IMR-90 (cell line): ENCODE data around the gene TMEM161B. TPM values are rescaled to one million over a fixed set of nuclear protein-coding genes. Genes with fewer than 3 reads are reported as not detected.

ENCODE experiments used
- ATAC-seq: fragments of 200-7000 bp; cut with Tn5 transposase; 2 replicates; pipeline ENCODE4 v1.9.1; 2020; ENCODE audit warnings: low read depth, mild to moderate bottlenecking, moderate library complexity
- BruUV-seq: library from RNA; stranded (reverse); fragments of 400-500 nt; replicated peaks from 2 replicates; lab custom pipeline; 2021; lab: Mats Ljungman, UMichigan
- CTCF ChIA-PET: fragments of 300-600 bp; formaldehyde crosslinking; extraction: SDS; loops from one replicate; lab custom pipeline; 2021; ENCODE audit warnings: antibody characterized with exemption; lab: Yijun Ruan, JAX
- POLR2A ChIA-PET: fragments of 300-600 bp; sonication (Branson Sonifier 250); formaldehyde crosslinking; loops from one replicate; lab custom pipeline; 2022; ENCODE audit warnings: antibody characterized with exemption; ENCODE audit not compliant: unreplicated experiment; lab: Charles Lee
- DNase-seq: peaks from one replicate; pipeline ENCODE4 v3.0.0; 2013
- H2AFZ ChIP-seq: replicated peaks from 2 replicates; pipeline ENCODE3; 2013; ENCODE audit warnings: low read length, mild to moderate bottlenecking; ENCODE audit not compliant: poor library complexity
- H2AK5ac ChIP-seq: 2 replicates; pipeline ENCODE4 v1.6.1; 2013; ENCODE audit warnings: low read depth, low read length, inconsistent platforms
- H2AK9ac ChIP-seq: replicated peaks from 2 replicates; pipeline ENCODE3; 2013; ENCODE audit warnings: mild to moderate bottlenecking, low read depth, low read length, moderate library complexity; ENCODE audit not compliant: poor library complexity
- H2BK120ac ChIP-seq: 2 replicates; pipeline ENCODE4 v1.6.1; 2013; ENCODE audit warnings: low read depth, low read length, inconsistent platforms
- H2BK15ac ChIP-seq: 3 replicates; pipeline ENCODE4 v1.6.1; 2013; ENCODE audit warnings: low read depth, low read length, inconsistent platforms
- H2BK20ac ChIP-seq: 2 replicates; pipeline ENCODE4 v1.6.1; 2013; ENCODE audit warnings: low read depth, mild to moderate bottlenecking, inconsistent platforms, low read length, moderate library complexity
- H2BK5ac ChIP-seq: 2 replicates; pipeline ENCODE4 v1.6.1; 2013; ENCODE audit warnings: mild to moderate bottlenecking, low read depth, low read length, inconsistent platforms; ENCODE audit not compliant: poor library complexity, severe bottlenecking
- H3K14ac ChIP-seq: replicated peaks from 2 replicates; pipeline ENCODE4 v1.6.1; 2013; ENCODE audit warnings: low read depth, low read length, inconsistent platforms
- H3K18ac ChIP-seq: 2 replicates; pipeline ENCODE4 v1.6.1; 2013; ENCODE audit warnings: low read depth, low read length, control low read depth
- H3K23ac ChIP-seq: 2 replicates; pipeline ENCODE4 v1.6.1; 2013; ENCODE audit warnings: low read depth, low read length, inconsistent platforms
- H3K27ac ChIP-seq: 2 replicates; pipeline ENCODE4 v1.5.1; 2013; ENCODE audit warnings: mild to moderate bottlenecking, control low read depth, low read length; ENCODE audit not compliant: insufficient read depth
- H3K27me3 ChIP-seq: 2 replicates; pipeline ENCODE4 v1.6.1; 2013; ENCODE audit warnings: low read length; ENCODE audit not compliant: control insufficient read depth, insufficient read depth
- H3K36me3 ChIP-seq: 2 replicates; pipeline ENCODE4 v1.6.1; 2013; ENCODE audit warnings: low read length, mixed read lengths; ENCODE audit not compliant: control insufficient read depth, insufficient read depth
- H3K4ac ChIP-seq: 2 replicates; pipeline ENCODE4 v1.6.1; 2013; ENCODE audit warnings: low read depth, low read length, inconsistent platforms
- H3K4me1 ChIP-seq: 2 replicates; pipeline ENCODE4 v1.6.1; 2013; ENCODE audit warnings: low read length, mixed read lengths; ENCODE audit not compliant: control insufficient read depth, insufficient read depth
- H3K4me2 ChIP-seq: 2 replicates; pipeline ENCODE4 v1.6.1; 2013; ENCODE audit warnings: low read depth, mild to moderate bottlenecking, control low read depth, low read length, moderate library complexity
- H3K4me3 ChIP-seq: 2 replicates; pipeline ENCODE4 v1.5.1; 2013; ENCODE audit warnings: low read depth, mild to moderate bottlenecking, control low read depth, low read length, moderate library complexity; ENCODE audit not compliant: insufficient read depth
- H3K56ac ChIP-seq: 2 replicates; pipeline ENCODE4 v1.6.1; 2013; ENCODE audit warnings: low read length, inconsistent platforms; ENCODE audit not compliant: insufficient read depth; ENCODE audit errors: extremely low read depth
- H3K79me1 ChIP-seq, 2 experiments: 2 replicates each; pipeline ENCODE4 v1.6.1; 2013; ENCODE audit warnings: low read length in 2 of 2, inconsistent platforms in 1 of 2, low read depth in 1 of 2
- H3K9ac ChIP-seq: 2 replicates; pipeline ENCODE4 v1.6.1; 2013; ENCODE audit warnings: low read depth, low read length, control low read depth
- H3K9me1 ChIP-seq: 2 replicates; pipeline ENCODE4 v1.6.1; 2013; ENCODE audit warnings: low read length, inconsistent platforms; ENCODE audit not compliant: insufficient read depth
- H3K9me3 ChIP-seq: 2 replicates; pipeline ENCODE4 v1.6.1; 2013; ENCODE audit warnings: low read length; ENCODE audit not compliant: control insufficient read depth, insufficient read depth
- H4K20me1 ChIP-seq: 2 replicates; pipeline ENCODE4 v1.6.1; 2013; ENCODE audit warnings: low read length, inconsistent platforms; ENCODE audit not compliant: insufficient read depth
- H4K5ac ChIP-seq: 2 replicates; pipeline ENCODE4 v1.6.1; 2013; ENCODE audit warnings: mild to moderate bottlenecking, low read depth, low read length, control low read depth
- H4K8ac ChIP-seq, 2 experiments: 2 replicates each; pipeline ENCODE4 v1.6.1; 2013; ENCODE audit warnings: low read depth in 2 of 2, low read length in 2 of 2, control low read depth in 1 of 2, inconsistent platforms in 1 of 2
- H4K91ac ChIP-seq: 2 replicates; pipeline ENCODE4 v1.6.1; 2013; ENCODE audit warnings: low read depth, low read length, inconsistent platforms; ENCODE audit not compliant: insufficient read depth
- BHLHE40 ChIP-seq: fragments of 150-350 bp; IDR thresholded peaks from 2 replicates; pipeline ENCODE4 v1.6.1; 2016; ENCODE audit warnings: mild to moderate bottlenecking, low read depth, low read length
- CEBPB ChIP-seq: IDR thresholded peaks from 2 replicates; pipeline ENCODE4 v1.6.1; 2012; ENCODE audit warnings: low read depth, low read length, improper control_type of control experiment
- CHD1 ChIP-seq: IDR thresholded peaks from 2 replicates; pipeline ENCODE4 v1.6.1; 2012; ENCODE audit warnings: low read depth, low read length, improper control_type of control experiment
- CTCF ChIP-seq: conservative IDR thresholded peaks from 2 replicates; pipeline ENCODE4 v1.5.1; 2012; ENCODE audit warnings: mild to moderate bottlenecking, low read depth, low read length, improper control_type of control experiment
- ELK1 ChIP-seq: fragments of 150-350 bp; IDR thresholded peaks from 2 replicates; pipeline ENCODE4 v1.6.1; 2016; ENCODE audit warnings: low read depth, mild to moderate bottlenecking, low read length, moderate library complexity, borderline replicate concordance
- MAFK ChIP-seq: IDR thresholded peaks from 2 replicates; pipeline ENCODE4 v1.6.1; 2012; ENCODE audit warnings: low read depth, low read length, improper control_type of control experiment
- MAZ ChIP-seq: IDR thresholded peaks from 2 replicates; pipeline ENCODE4 v1.6.1; 2012; ENCODE audit warnings: low read depth, mild to moderate bottlenecking, low read length, improper control_type of control experiment, moderate library complexity, borderline replicate concordance
- MXI1 ChIP-seq: IDR thresholded peaks from 2 replicates; pipeline ENCODE4 v1.6.1; 2012; ENCODE audit warnings: low read depth, mild to moderate bottlenecking, low read length, moderate library complexity, borderline replicate concordance
- NFE2L2 ChIP-seq: fragments of 150-350 bp; IDR thresholded peaks from 2 replicates; pipeline ENCODE4 v1.6.1; 2016; ENCODE audit warnings: low read depth, mild to moderate bottlenecking, low read length
- POLR2A ChIP-seq: IDR thresholded peaks from 2 replicates; pipeline ENCODE4 v1.6.1; 2012; ENCODE audit warnings: mild to moderate bottlenecking, low read depth, low read length
- RAD21 ChIP-seq: IDR thresholded peaks from 2 replicates; pipeline ENCODE4 v1.6.1; 2012; ENCODE audit warnings: low read length, improper control_type of control experiment
- RCOR1 ChIP-seq: IDR thresholded peaks from 2 replicates; pipeline ENCODE4 v1.6.1; 2012; ENCODE audit warnings: mild to moderate bottlenecking, low read length, improper control_type of control experiment; ENCODE audit not compliant: insufficient replicate concordance
- RFX5 ChIP-seq: IDR thresholded peaks from 2 replicates; pipeline ENCODE4 v1.8.0; 2012; ENCODE audit warnings: low read depth, mild to moderate bottlenecking, low read length, moderate library complexity
- SMC3 ChIP-seq: fragments of 150-350 bp; IDR thresholded peaks from 2 replicates; pipeline ENCODE4 v1.6.1; 2016; ENCODE audit warnings: low read depth, mild to moderate bottlenecking, antibody characterized with exemption, low read length, moderate library complexity
- USF2 ChIP-seq: fragments of 150-350 bp; IDR thresholded peaks from 2 replicates; pipeline ENCODE4 v1.6.1; 2017; ENCODE audit warnings: mild to moderate bottlenecking, antibody characterized with exemption, low read length, low read depth
- WGBS, 2 experiments: methylation state at CpG; one replicate each; pipeline versions ENCODE4 v1.1.5 to v1.1.7; 2013; ENCODE audit warnings: missing lambda C conversion rate in 2 of 2; ENCODE audit not compliant: insufficient read length in 1 of 2; ENCODE audit errors: extremely low coverage in 2 of 2; 5-methylcytosine and 5-hydroxymethylcytosine counted together
- dilution Hi-C: fragments of 300-500 bp; cut with HindIII; formaldehyde crosslinking; loops from one replicate; pipeline ENCODE4 v1.14.3; 2018; ENCODE audit warnings: low sequenced_read_pairs; ENCODE audit not compliant: unreplicated experiment
- in situ Hi-C: fragments of 300-500 bp; cut with MboI; formaldehyde crosslinking; loops from 3 replicates; pipeline ENCODE4 v1.14.3; 2019; ENCODE audit warnings: low sequenced_read_pairs, inconsistent platforms, mixed read lengths
- intact Hi-C: fragments of 100-400 bp; cut with micrococcal nuclease; formaldehyde crosslinking; loops from 2 replicates; pipeline ENCODE4 v1.10.0; 2022
- polyA plus RNA-seq, 3 experiments: library from polyadenylated mRNA; depleted of rRNA; stranded (reverse); fragments of >200 nt; gene quantifications; 2 replicates each; pipeline ENCODE4 v1.2.3, GENCODE V29; 2012; ENCODE audit warnings: low replicate concordance in 1 of 3
- total RNA-seq: library from RNA; depleted of rRNA; stranded (reverse); fragments of >200 nt; gene quantifications from 2 replicates; pipeline ENCODE4 v1.2.3, GENCODE V29; 2012

TMEM161B gene
- total and polyA plus RNA-seq, 2 of the 4 experiments (the other 2 are of a cell fraction) = 7.4 to 9.3 TPM

GRCh38 chr5:88188458-88189132 is 80.0 kb downstream of the TMEM161B start:
- no peak for TF ChIP-seq ELK1
- no peak for TF ChIP-seq SMC3
- no peak for TF ChIP-seq USF2
- no peak for TF ChIP-seq RFX5
- no peak for TF ChIP-seq POLR2A
- TF ChIP-seq RAD21 = no peak
- no peak for TF ChIP-seq MAZ
- TF ChIP-seq NFE2L2 = no peak
- TF ChIP-seq MXI1 = no peak
- no peak for TF ChIP-seq BHLHE40
- no peak for TF ChIP-seq CEBPB
- no peak for TF ChIP-seq CHD1
- TF ChIP-seq CTCF = no peak
- TF ChIP-seq RCOR1 = no peak
- TF ChIP-seq MAFK = no peak

More at GRCh38 chr5:88188458-88189132, 80.0 kb downstream of the TMEM161B start:
- dilution Hi-C loops = no loop called here
- no peak overlapping the region for H3K18ac ChIP-seq
- no peak overlapping the region for H3K56ac ChIP-seq
- no peak overlapping the region for H2AFZ ChIP-seq
- H3K23ac ChIP-seq = no peak overlapping the region
- in situ Hi-C loops = no loop called here
- H3K9me1 ChIP-seq = no peaks in the 10 kb centered on the region
- ChIA-PET POLR2A (no interaction called here), CTCF (interaction anchor here (0.7 kb wide), 1 partner anchor 42 kb away, joined by 3 read pairs; no protein-coding TSS in a partner anchor)
- peaks cover 9% of the 10 kb centered on the region for H3K9me3 ChIP-seq
- H3K27me3 ChIP-seq = no peaks in the 10 kb centered on the region
- H3K36me3 ChIP-seq = peaks cover 7% of the 10 kb centered on the region
- no peak overlapping the region for H4K91ac ChIP-seq
- H3K4me2 ChIP-seq = no peak overlapping the region
- H3K4ac ChIP-seq = no peak overlapping the region
- no peak overlapping the region for H2AK9ac ChIP-seq
- DNase-seq (no peak), ATAC-seq (no peak)
- no TSS peak for BruUV-seq
- H4K8ac ChIP-seq = no peak overlapping the region
- no peaks in the 10 kb centered on the region for H4K20me1 ChIP-seq
- H3K4me1 ChIP-seq = no peaks in the 10 kb centered on the region
- no peak overlapping the region for H3K14ac ChIP-seq
- no peak overlapping the region for H2BK5ac ChIP-seq
- no peak overlapping the region for H3K27ac ChIP-seq
- 100% methylated on average over 1 of the region's 9 CpGs; no CpG with 5 or more reads in 1 of the 2 experiments for WGBS, 2 experiments
- H3K79me1 ChIP-seq = no peaks in the 10 kb centered on the region
- H2BK120ac ChIP-seq = no peak overlapping the region
- no peak overlapping the region for H2BK15ac ChIP-seq
- intact Hi-C loops = no loop called here
- no peak overlapping the region for H2BK20ac ChIP-seq
- H2AK5ac ChIP-seq = no peak overlapping the region
- no peak overlapping the region for H3K4me3 ChIP-seq
- H3K9ac ChIP-seq = no peak overlapping the region
- no peak overlapping the region for H4K5ac ChIP-seq
